LNCaP clone FGC (cell line): ENCODE measurements around the gene FBN1.

Source experiments
- DNase-seq: peaks from one replicate; pipeline ENCODE4 v3.0.0-alpha.2; 2011; ENCODE audit warnings: low read depth
- H3K4me3 ChIP-seq: 2 replicates; pipeline ENCODE4 v1.5.1; 2011; ENCODE audit warnings: mild to moderate bottlenecking, low read depth, low read length, control low read depth
- CTCF ChIP-seq: IDR thresholded peaks from 2 replicates; pipeline ENCODE4 v1.5.1; 2012; ENCODE audit warnings: mild to moderate bottlenecking; ENCODE audit not compliant: control insufficient read depth, insufficient read depth; ENCODE audit errors: extremely low read depth

Gene FBN1

GRCh38 chr15:48653216-48653615 lies 7.7 kb upstream of the FBN1 start:
- no peak for TF ChIP-seq CTCF
- DNase-seq: no peak
- no peak overlapping the region for H3K4me3 ChIP-seq

- no peak overlapping the region for H3K4me3 ChIP-seq
- TF ChIP-seq CTCF: no peak
- no peak for DNase-seq
Observed at GRCh38 chr15:48652510-48653076, 7.1 kb upstream of the FBN1 start.

- DNase-seq: no peak
- no peak for TF ChIP-seq CTCF
- H3K4me3 ChIP-seq: no peak overlapping the region
Observed at GRCh38 chr15:48650931-48651330, 5.4 kb upstream of the FBN1 start.

GRCh38 chr15:48647962-48648361 lies 2.5 kb upstream of the FBN1 start:
- H3K4me3 ChIP-seq: no peak overlapping the region
- no peak for TF ChIP-seq CTCF
- no peak for DNase-seq

GRCh38 chr15:48646331-48646730 lies 822 bp upstream of the FBN1 start:
- no peak for DNase-seq
- H3K4me3 ChIP-seq: no peak overlapping the region
- TF ChIP-seq CTCF: no peak

GRCh38 chr15:48644827-48645557 lies 517 bp downstream of the FBN1 start:
- DNase-seq: no peak
- H3K4me3 ChIP-seq: peak overlapping the region; percentile 45
- TF ChIP-seq CTCF: no peak

- no peak overlapping the region for H3K4me3 ChIP-seq
- no peak for TF ChIP-seq CTCF
- DNase-seq: no peak
Observed at GRCh38 chr15:48644467-48644826, 1.1 kb downstream of the FBN1 start.
